HG03025 (cell line): Measurements from ENCODE around the gene CFAP46.

ENCODE experiments used
- ATAC-seq: cut with Tn5 transposase; IDR thresholded peaks from one replicate; pipeline ENCODE4 v1.9.1; 2021; ENCODE audit warnings: mild to moderate bottlenecking, moderate library complexity; ENCODE audit not compliant: unreplicated experiment, low FRiP score

Gene CFAP46

DNA sequence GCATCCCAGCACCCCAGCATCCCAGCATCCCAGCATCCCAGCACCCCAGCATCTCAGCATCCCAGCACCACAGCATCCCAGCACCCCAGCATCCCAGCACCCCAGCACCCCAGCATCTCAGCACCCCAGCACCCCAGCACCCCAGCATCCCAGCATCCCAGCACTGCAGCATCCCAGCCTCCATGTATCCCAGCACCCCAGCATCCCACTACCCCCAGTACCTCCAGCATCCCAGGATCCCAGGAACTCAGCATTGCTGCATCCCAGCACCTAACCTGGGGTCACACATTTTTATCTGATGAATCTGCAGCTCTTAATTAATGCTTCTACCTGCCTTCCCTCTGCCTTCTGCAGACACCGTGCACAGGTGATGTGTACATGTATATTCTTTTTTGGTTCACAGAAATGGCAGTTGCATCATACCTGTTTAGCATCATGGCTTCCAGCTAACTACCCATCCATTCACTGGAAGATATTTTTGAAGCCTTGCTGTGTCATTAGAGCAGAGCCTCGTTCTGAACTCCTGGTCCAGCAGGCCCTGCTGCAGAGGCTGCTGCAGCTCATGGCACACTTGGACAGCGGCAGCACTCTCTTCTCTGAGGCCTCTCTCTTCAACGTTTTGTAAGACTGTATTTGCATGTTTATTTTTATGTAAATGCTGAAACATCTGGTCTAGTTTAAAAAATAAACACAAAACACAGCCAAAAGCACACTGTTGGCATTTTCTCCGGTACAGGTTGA, 4.6 kb upstream of the CFAP46 start:
- ATAC-seq, result no peak

- ATAC-seq, result no peak
These were observed 3.9 kb upstream of the CFAP46 start for GRCh38 chr10:132946311-132946710.

DNA sequence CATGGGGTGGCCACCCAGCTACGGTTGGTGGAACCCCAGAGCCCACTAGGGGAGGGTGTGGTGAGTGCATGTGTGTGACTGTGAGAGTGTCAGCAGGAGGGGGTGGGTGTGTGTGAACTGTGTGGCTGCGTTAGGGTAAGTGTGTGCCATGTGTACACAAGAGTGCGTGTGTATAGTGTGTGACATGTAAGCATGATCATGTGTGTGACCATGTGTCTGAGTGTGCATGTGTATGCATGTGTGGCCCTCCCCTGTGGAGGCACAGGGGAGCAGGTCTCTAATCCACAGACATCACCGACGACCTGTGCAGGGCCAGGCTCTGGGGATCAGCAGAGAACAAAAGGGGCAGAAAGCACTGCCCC, 3.5 kb upstream of the CFAP46 start:
- no peak for ATAC-seq

- ATAC-seq, result no peak
These were observed 2.9 kb upstream of the CFAP46 start for GRCh38 chr10:132945125-132945893.

GRCh38 chr10:132944510-132944909, 2.1 kb upstream of the CFAP46 start:
- no peak for ATAC-seq

DNA sequence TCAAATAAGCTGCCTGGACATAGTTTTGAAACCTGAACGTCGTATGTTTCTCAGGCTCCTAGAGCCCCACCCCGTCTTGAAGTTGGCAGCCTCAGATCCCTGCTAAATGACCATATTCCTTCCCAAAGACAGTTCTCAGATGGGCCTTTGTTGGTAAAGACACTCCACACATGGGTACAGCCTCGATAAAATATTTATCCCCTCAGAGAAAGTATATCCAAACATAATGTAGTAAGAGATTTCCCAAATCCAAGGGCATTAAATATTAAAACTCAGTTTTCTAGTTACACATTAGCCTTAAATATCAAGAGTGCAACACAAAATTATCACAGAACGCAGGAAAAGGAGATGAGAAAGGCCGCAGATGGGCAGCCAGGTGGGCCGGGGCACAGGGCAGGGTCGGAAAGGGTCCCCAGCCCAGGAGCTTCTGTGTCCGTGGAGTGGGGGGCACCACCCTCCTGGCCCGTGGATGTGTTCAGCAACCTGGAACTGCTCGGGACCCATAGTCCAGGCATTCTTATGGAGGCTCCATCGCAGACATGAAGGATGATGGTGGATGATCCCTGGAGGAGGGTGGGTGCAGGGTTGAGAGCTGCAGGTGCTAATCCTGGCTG, 1.5 kb upstream of the CFAP46 start:
- no peak for ATAC-seq

- ATAC-seq, result no peak
These were observed 854 bp upstream of the CFAP46 start for GRCh38 chr10:132943058-132943790.

DNA sequence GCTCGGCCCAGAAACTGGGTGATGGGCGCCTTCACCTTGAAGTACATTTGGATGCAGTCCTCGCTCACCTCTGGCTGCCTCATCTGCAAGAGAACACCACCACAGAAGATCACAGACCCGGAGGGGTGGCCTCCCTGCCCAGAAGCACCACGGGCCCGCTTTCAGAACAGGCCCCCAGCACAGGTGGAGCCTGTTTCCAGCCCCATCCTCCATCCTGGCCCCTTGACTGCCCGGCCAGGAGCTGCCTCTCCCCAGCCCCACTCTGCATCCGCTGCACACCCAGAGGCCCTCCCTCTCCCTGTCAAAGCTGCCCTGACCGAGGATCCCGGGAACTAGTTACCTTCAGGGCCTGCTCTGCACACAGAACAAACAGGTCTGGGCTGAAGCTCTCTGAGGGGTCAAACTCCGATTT, 724 bp downstream of the CFAP46 start:
- ATAC-seq, result no peak

- no peak for ATAC-seq
These were observed 1.4 kb downstream of the CFAP46 start for GRCh38 chr10:132940791-132941465.

DNA sequence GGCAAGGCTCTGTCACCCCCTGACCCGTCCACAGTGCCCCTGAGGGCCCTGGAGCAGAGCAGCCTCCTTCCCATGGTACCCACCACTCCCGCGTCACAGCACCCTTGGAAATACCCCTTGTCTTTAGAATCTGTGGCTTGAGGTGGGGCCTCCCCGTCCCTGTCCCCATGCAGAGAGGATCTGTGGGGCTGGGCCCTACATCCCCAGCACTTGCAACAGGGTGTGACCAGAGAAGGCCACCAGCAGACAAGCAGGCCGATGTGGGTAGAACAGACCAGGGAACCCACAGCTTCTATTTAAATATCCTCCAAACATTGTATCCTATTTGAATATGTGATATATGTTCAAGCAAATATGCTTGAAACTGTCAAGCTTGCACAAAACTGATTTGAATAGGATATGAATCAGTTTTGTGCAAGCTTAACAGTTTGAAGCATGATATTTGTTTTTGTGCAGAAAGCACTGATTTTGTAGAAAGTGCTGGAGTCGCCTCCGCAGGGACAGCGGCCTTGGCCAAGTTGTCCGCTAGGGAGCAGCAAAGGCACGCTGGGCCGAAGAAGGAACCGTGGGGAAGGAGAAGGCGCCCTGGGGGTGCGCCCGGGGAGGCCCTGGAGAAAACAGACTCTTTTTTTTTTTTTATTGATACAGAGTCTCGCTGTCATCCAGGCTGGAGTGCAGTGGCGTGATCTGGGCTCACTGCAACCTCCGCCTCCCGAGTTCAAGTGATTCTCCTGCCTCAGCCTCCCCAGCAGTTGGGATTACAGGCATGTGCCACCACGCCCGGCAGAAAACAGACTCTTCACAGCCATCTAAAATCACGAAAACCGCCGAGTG, 2.2 kb downstream of the CFAP46 start:
- ATAC-seq, result no peak

DNA sequence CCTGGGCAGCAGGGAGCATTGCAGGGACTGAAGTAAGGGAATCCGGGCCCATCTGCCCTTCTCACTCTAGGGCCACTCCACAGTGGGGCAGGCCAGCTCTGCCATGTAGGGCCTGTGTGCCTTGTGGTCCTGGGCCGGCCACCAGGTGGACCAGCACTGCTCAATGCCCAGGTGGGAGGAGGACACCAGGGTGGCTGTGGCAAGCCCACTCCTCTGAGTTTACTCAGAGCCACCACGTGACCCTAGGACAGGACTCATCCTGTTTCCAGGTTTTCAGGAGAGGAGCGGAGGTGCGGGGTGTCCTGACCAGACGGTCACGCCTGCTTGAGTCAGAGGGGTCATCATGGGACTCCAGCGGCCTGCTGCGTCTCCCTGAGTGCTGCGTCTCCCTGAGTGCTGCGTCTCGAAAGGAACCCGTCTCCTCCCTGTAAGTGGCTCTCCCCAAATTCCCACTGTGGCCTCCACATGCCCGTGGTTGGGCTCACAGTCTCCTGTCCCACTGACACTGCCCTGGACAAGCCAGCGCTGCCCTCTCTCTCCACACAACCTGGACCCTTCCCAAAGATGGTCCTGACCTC, 2.9 kb downstream of the CFAP46 start:
- ATAC-seq, result no peak

GRCh38 chr10:132938472-132939339, 3.7 kb downstream of the CFAP46 start:
- no peak for ATAC-seq

GRCh38 chr10:132937861-132938260, 4.5 kb downstream of the CFAP46 start:
- no peak for ATAC-seq

GRCh38 chr10:132934953-132935352, 7.4 kb downstream of the CFAP46 start:
- no peak for ATAC-seq

- no peak for ATAC-seq
These were observed 8.9 kb downstream of the CFAP46 start for GRCh38 chr10:132933308-132934042.

DNA sequence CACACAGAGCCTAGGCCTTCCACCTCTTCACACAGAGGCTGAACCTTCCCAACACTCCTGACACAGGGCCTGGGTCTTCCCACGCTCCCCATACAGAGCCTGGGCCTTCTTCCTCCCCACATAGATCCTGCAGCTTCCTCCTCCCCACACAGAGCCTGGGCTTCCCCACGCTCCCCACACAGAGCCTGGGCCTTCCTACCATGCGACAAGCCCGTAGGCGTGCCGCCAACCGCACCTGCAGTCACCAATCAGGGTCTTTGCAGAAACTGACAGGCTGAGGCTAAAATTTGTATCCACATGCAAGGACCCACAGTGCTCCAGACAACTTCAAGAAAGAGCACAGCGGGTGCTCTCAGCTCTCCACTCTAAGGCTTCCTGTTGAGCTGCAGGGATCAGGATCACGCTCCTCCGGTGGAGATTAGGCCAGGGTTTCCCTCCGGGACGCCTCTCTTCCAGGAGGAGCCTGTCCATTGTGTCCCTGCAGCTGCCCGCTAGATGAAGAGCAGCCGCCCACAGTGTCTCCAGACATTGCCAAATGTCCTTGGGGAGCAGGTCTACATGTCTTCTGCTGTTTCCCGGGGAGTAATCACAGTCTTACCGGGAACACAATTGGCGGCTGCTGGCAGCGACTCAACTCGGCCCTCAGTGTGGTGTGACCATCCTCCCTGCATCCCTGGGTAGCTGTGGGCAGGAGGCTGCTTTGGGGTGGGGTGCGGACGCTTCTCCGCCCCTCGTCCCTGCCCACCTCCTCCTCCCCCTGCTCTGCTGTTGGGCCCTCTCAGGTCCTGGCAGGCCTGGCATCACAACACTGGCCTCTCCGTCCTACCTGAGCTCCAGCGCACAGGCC, 9.7 kb downstream of the CFAP46 start:
- no peak for ATAC-seq
